Hepatocyte (in vitro differentiated cells): ENCODE data around the gene SEPTIN5. TPM values are rescaled to one million over a fixed set of nuclear protein-coding genes. Genes with fewer than 3 reads are reported as not detected.
A peak's percentile ranks its signal among the peaks of the same experiment; 100 is the strongest.

Experiments
- DNase-seq: peaks from one replicate; pipeline ENCODE4 v3.0.0-alpha.2; 2016; ENCODE audit warnings: low spot score
- H2AFZ ChIP-seq: fragments of 200-600 bp; sonication (generic); 2 replicates; pipeline ENCODE4 v1.6.0; 2016; ENCODE audit warnings: antibody characterized with exemption, mild to moderate bottlenecking
- H3K27ac ChIP-seq: fragments of 200-600 bp; sonication (generic); 2 replicates; pipeline ENCODE4 v1.5.1; 2016; ENCODE audit warnings: mild to moderate bottlenecking
- H3K27me3 ChIP-seq: fragments of 200-600 bp; sonication (generic); 2 replicates; pipeline ENCODE4 v1.6.1; 2016
- H3K36me3 ChIP-seq: fragments of 200-600 bp; sonication (generic); replicated peaks from 2 replicates; pipeline ENCODE4 v1.5.1; 2016; ENCODE audit warnings: low read depth; ENCODE audit not compliant: insufficient read depth
- H3K4me1 ChIP-seq: fragments of 200-600 bp; sonication (generic); 2 replicates; pipeline ENCODE4 v1.5.1; 2016; ENCODE audit warnings: mild to moderate bottlenecking, moderate library complexity; ENCODE audit not compliant: insufficient read depth
- H3K4me2 ChIP-seq: fragments of 200-600 bp; sonication (generic); 2 replicates; pipeline ENCODE4 v1.6.0; 2016
- H3K4me3 ChIP-seq: fragments of 200-600 bp; sonication (generic); 2 replicates; pipeline ENCODE4 v1.5.1; 2016; ENCODE audit warnings: mild to moderate bottlenecking
- H3K79me2 ChIP-seq: fragments of 200-600 bp; sonication (generic); 2 replicates; pipeline ENCODE4 v1.6.0; 2017; ENCODE audit warnings: mild to moderate bottlenecking
- H3K9me2 ChIP-seq: fragments of 200-600 bp; sonication (generic); replicated peaks from 2 replicates; pipeline ENCODE4 v1.6.0; 2017; ENCODE audit warnings: mild to moderate bottlenecking; ENCODE audit not compliant: insufficient read depth
- H3K9me3 ChIP-seq: fragments of 200-600 bp; sonication (generic); 2 replicates; pipeline ENCODE4 v1.5.1; 2016; ENCODE audit warnings: low read depth, mild to moderate bottlenecking
- H4K20me1 ChIP-seq: fragments of 200-600 bp; sonication (generic); 2 replicates; pipeline ENCODE4 v1.6.0; 2016; ENCODE audit warnings: mild to moderate bottlenecking; ENCODE audit not compliant: insufficient read depth, poor library complexity, severe bottlenecking
- EZH2 ChIP-seq: fragments of 200-600 bp; sonication (generic); IDR thresholded peaks from 2 replicates; pipeline ENCODE4 v1.6.1; 2016; ENCODE audit warnings: antibody characterized with exemption, mild to moderate bottlenecking, borderline replicate concordance
- EZH2phosphoT487 ChIP-seq: fragments of 200-600 bp; sonication (generic); IDR thresholded peaks from one replicate; pipeline ENCODE4 v1.6.1; 2018; ENCODE audit warnings: antibody characterized with exemption, mild to moderate bottlenecking, low read depth, moderate library complexity; ENCODE audit not compliant: unreplicated experiment, severe bottlenecking
- WGBS: methylation state at CpG from one replicate; pipeline ENCODE4 v1.1.6; 2016; ENCODE audit warnings: low lambda C conversion rate; ENCODE audit errors: missing lambda C conversion rate; 5-methylcytosine and 5-hydroxymethylcytosine counted together
- polyA plus RNA-seq: library from polyadenylated mRNA; unstranded; fragments of >200 nt; fragmentation: Nextera tagmentation; extraction: Ambion mirVana; gene quantifications from 2 replicates; pipeline ENCODE4 v1.2.1, GENCODE V29; 2016
- total RNA-seq: library from RNA; depleted of rRNA; stranded (reverse); fragments of >200 nt; gene quantifications from 2 replicates; pipeline ENCODE4 v1.2.3, GENCODE V29; 2014
- TF ChIP-seq, protein P1 (sequence below): fragments of 200-600 bp; sonication (generic); IDR thresholded peaks from 2 replicates; pipeline ENCODE4 v1.5.1; 2016; ENCODE audit warnings: antibody characterized with exemption, mild to moderate bottlenecking; ENCODE audit not compliant: poor library complexity

SEPTIN5 gene
- total and polyA plus RNA-seq, 2 experiments from 2014 or later, result 9.4 to 10.0 TPM

DNA sequence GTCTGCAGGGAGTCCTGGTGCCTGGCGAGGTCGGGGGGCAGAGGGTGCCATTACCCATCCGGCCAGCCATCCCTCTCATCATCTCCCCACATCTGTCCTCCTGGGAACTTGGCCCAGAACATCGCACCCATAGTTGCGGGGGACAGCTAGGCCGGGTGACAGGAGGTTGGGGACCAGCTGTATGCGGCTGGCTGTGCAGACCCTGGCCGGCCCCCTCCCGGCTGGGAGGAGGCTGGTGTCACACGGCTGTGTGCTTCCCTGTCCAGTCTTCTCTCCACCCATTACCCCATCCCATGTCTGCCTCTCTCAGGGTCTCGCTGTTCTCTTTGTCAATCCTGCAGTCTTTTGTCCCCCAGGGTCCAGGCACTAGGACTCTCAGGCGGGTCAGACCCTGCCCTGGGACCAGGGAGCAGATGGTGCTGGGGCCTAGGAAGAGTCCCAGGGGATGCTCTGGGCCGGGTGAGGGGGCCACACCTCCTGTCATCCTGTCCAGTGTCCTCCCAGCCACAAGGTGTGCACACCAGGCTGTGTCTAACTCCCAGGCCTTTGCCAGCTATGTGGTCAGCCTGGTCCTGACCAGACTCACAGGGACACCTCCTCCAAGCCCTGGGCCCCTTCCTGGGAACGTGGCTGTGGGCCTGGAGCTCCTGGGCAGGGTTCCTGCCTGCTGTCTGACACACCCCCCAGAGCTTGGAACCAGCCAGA is 39.8 kb downstream of the SEPTIN5 start:
- Histone ChIP-seq H3K9me2 (no peaks in the 10 kb centered on the region), H2AFZ (no peak overlapping the region), H3K4me2 (no peak overlapping the region), H3K9me3 (no peaks in the 10 kb centered on the region), H3K4me3 (no peak overlapping the region), H3K4me1 (peaks cover 10% of the 10 kb centered on the region), H3K36me3 (no peaks in the 10 kb centered on the region), H3K27me3 (peaks cover 75% of the 10 kb centered on the region), H3K27ac (no peak overlapping the region), H3K79me2 (no peaks in the 10 kb centered on the region), H4K20me1 (no peaks in the 10 kb centered on the region)
- DNase-seq, result no peak
- 82% methylated on average over 14 of the region's 14 CpGs for WGBS
- TF ChIP-seq EZH2phosphoT487, result no peak
- TF ChIP-seq, protein P1, sequence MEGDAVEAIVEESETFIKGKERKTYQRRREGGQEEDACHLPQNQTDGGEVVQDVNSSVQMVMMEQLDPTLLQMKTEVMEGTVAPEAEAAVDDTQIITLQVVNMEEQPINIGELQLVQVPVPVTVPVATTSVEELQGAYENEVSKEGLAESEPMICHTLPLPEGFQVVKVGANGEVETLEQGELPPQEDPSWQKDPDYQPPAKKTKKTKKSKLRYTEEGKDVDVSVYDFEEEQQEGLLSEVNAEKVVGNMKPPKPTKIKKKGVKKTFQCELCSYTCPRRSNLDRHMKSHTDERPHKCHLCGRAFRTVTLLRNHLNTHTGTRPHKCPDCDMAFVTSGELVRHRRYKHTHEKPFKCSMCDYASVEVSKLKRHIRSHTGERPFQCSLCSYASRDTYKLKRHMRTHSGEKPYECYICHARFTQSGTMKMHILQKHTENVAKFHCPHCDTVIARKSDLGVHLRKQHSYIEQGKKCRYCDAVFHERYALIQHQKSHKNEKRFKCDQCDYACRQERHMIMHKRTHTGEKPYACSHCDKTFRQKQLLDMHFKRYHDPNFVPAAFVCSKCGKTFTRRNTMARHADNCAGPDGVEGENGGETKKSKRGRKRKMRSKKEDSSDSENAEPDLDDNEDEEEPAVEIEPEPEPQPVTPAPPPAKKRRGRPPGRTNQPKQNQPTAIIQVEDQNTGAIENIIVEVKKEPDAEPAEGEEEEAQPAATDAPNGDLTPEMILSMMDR, result no peak
- TF ChIP-seq EZH2, result no peak

DNA sequence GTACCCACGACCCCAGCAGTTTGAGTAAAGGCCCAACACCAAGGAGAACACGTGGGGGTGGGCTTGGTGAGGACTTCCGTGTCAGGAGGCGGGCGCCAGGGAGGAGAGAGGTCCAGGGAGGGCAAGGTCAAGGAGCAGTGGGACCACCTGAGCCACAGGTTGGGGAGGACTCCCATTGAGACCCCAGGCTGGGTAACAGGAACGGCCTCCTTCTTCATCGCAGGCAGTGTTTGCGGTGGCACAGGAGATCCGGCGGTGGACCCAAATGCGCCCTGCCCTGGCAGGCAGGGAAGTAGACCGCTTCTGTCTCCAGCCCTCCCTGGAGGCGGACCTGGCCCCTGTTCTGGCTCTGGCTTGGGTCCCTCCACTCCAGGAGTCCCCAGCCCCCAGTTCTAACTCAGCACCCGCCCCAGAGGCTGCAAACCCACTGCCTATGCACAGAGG is 40.4 kb downstream of the SEPTIN5 start:
- Histone ChIP-seq H3K27ac (no peak overlapping the region), H3K9me2 (no peaks in the 10 kb centered on the region), H3K9me3 (no peaks in the 10 kb centered on the region), H3K4me3 (no peak overlapping the region), H3K4me1 (peaks cover 10% of the 10 kb centered on the region), H3K27me3 (peaks cover 81% of the 10 kb centered on the region), H3K79me2 (no peaks in the 10 kb centered on the region), H3K4me2 (peak overlapping the region; percentile 67), H2AFZ (no peak overlapping the region), H4K20me1 (peaks cover under 1% of the 10 kb centered on the region), H3K36me3 (no peaks in the 10 kb centered on the region)
- TF ChIP-seq, protein P1, result no peak
- TF ChIP-seq EZH2, result no peak
- no peak for TF ChIP-seq EZH2phosphoT487
- no peak for DNase-seq
- WGBS, result 34% methylated on average over 12 of the region's 14 CpGs

DNA sequence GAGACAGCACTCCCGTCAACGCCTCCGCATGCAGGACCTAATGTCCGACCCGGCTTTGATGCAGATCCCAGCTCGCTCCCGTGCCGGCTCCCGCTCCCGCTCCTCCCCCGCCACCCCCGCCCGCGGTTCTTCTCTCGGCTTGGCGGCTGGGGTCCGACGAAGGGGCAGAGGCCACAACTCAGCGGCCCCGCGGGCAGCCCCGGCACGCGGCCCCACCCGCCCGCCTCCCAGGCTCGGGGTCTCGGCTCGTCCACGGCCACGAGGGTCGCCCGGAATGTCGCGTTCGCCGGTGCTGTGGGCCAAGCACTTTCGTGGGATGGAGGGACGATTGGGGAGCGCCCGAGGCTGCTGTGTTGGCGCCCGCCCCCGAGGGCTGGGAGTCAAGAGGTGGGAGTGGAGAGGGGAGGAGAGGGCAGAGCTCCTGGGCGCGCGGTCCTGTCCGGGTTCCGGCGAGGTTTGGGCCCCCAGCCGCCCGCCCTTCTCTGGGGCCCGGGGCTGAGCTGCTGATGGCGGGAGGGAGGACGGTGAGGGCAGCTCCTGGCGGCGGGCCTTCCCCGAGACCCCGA is 40.9 kb downstream of the SEPTIN5 start:
- Histone ChIP-seq H3K9me3 (no peaks in the 10 kb centered on the region), H3K27me3 (peaks cover 86% of the 10 kb centered on the region), H3K36me3 (no peaks in the 10 kb centered on the region), H3K4me1 (peaks cover 13% of the 10 kb centered on the region), H3K4me3 (no peak overlapping the region), H3K27ac (no peak overlapping the region), H2AFZ (no peak overlapping the region), H4K20me1 (peaks cover 6% of the 10 kb centered on the region), H3K79me2 (no peaks in the 10 kb centered on the region), H3K9me2 (no peaks in the 10 kb centered on the region), H3K4me2 (peak overlapping the region; percentile 67)
- peak; percentile 5 for TF ChIP-seq EZH2phosphoT487
- TF ChIP-seq, protein P1, result no peak
- TF ChIP-seq EZH2, result peak; percentile 97
- WGBS, result 3% methylated on average over 37 of the region's 59 CpGs
- DNase-seq, result no peak
